Activated B cell treated with CpG ODN at 0.5 μM for 24 hours (primary cell): Measurements from ENCODE around the gene TOMT. TPM values are rescaled to one million over a fixed set of nuclear protein-coding genes. Genes with fewer than 3 reads are reported as not detected.

ENCODE experiments used
- ATAC-seq: fragments of 200-7000 bp; cut with Tn5 transposase; one replicate; pipeline ENCODE4 v1.10.0; 2021; ENCODE audit warnings: low read depth, mild to moderate bottlenecking, moderate library complexity
- CTCF ChIA-PET: fragments of 350-600 bp; sonication (Branson Sonifier 250); formaldehyde crosslinking; loops from one replicate; lab custom pipeline; 2021; ENCODE audit warnings: antibody characterized with exemption; lab: Charles Lee
- POLR2A ChIA-PET: fragments of 350-600 bp; sonication (Branson Sonifier 250); formaldehyde crosslinking; loops from one replicate; lab custom pipeline; 2021; ENCODE audit warnings: antibody characterized with exemption; lab: Charles Lee
- DNase-seq: peaks from one replicate; pipeline ENCODE4 v3.0.0; 2022
- H3K27ac Mint-ChIP-seq: one replicate; pipeline ENCODE4 v1.8.0; 2020; ENCODE audit warnings: mixed read lengths
- H3K27me3 Mint-ChIP-seq: one replicate; pipeline ENCODE4 v1.8.0; 2021; ENCODE audit warnings: mixed read lengths
- H3K36me3 Mint-ChIP-seq: one replicate; pipeline ENCODE4 v1.8.0; 2021; ENCODE audit warnings: low read depth, mixed read lengths
- H3K4me1 Mint-ChIP-seq: one replicate; pipeline ENCODE4 v1.8.0; 2021; ENCODE audit warnings: mixed read lengths
- H3K4me3 Mint-ChIP-seq: one replicate; pipeline ENCODE4 v1.8.0; 2020; ENCODE audit warnings: mild to moderate bottlenecking, mixed read lengths
- H3K9me3 Mint-ChIP-seq: one replicate; pipeline ENCODE4 v1.8.0; 2020; ENCODE audit warnings: mixed read lengths
- CTCF ChIP-seq: fragments of 200-600 bp; IDR thresholded peaks from one replicate; pipeline ENCODE4 v1.8.0; 2022; ENCODE audit warnings: antibody characterized with exemption, mild to moderate bottlenecking
- intact Hi-C: fragments of 100-400 bp; cut with micrococcal nuclease; formaldehyde crosslinking; loops from one replicate; pipeline ENCODE4 v1.15.1; 2024
- total RNA-seq: library from RNA; stranded (reverse); gene quantifications from 2 replicates; pipeline ENCODE4 v1.2.3, GENCODE V29; 2022

The TOMT gene
- total RNA-seq, 1 donor from 2014 or later, result not detected

DNA sequence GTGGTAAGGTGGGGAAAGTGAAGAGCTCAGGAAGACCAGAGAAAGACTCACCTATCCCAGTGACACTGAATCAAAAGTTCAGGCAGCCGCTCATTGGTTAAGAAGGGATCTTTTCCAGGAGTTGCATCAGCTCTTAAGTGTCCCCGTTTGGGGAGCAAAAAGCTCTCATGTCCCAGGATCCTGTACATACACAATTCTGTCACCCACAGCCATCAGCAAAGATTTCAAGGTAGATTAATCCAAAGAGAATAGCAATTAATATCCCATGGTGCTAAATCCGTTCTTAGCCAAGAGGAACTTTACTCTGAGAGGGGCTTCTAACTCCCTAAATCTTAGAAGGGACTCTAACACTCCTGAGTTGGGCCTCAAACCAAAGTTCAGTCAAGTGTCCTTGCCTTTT is 49.1 kb downstream of the TOMT start:
- ChIA-PET CTCF (interaction anchor here (0.8 to 1.0 kb wide), 2 partner anchors 10 to 12 kb away, joined by 3 to 4 read pairs; no protein-coding TSS in a partner anchor), POLR2A (no interaction called here)
- intact Hi-C loops, result no loop called here
- TF ChIP-seq CTCF, result no peak
- Mint-ChIP-seq H3K27ac (no peak overlapping the region), H3K4me1 (no peaks in the 10 kb centered on the region), H3K27me3 (peaks cover 18% of the 10 kb centered on the region), H3K36me3 (no peaks in the 10 kb centered on the region), H3K4me3 (no peak overlapping the region), H3K9me3 (no peaks in the 10 kb centered on the region)
- ATAC-seq, result no peak
- DNase-seq, result no peak

DNA sequence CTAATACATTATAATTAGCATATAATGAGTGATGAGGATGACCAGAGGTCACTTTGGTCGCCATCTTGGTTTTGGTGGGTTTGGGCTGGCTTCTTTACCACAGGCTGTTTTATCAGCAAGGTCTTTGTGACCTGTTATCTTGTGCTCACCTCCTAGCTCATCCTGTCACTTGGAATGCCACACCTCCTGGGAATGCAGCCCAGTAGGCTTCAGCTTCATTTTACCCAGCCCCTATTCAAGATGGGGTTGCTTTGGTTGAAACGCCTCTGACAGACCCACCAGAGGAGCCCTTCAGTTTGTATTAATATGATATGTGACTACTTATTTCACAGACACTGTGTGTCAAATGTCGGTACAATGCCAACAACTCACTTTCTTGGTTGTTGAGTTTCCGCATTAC is 50.0 kb downstream of the TOMT start:
- no peaks in the 10 kb centered on the region for H3K9me3 Mint-ChIP-seq
- no peaks in the 10 kb centered on the region for H3K4me1 Mint-ChIP-seq
- no peaks in the 10 kb centered on the region for H3K36me3 Mint-ChIP-seq
- ATAC-seq (no peak), DNase-seq (no peak)
- ChIA-PET CTCF (interaction anchor here (0.8 kb wide), 1 partner anchor 12 kb away, joined by 3 read pairs; no protein-coding TSS in a partner anchor), POLR2A (no interaction called here)
- peaks cover 23% of the 10 kb centered on the region for H3K27me3 Mint-ChIP-seq
- no peak for TF ChIP-seq CTCF
- no peak overlapping the region for H3K27ac Mint-ChIP-seq
- H3K4me3 Mint-ChIP-seq, result no peak overlapping the region
- intact Hi-C loops, result no loop called here

GRCh38 chr11:72157131-72157530 is 51.4 kb downstream of the TOMT start:
- Mint-ChIP-seq H3K27ac (no peak overlapping the region), H3K36me3 (no peaks in the 10 kb centered on the region), H3K27me3 (peaks cover 26% of the 10 kb centered on the region), H3K4me3 (no peak overlapping the region), H3K9me3 (no peaks in the 10 kb centered on the region), H3K4me1 (no peaks in the 10 kb centered on the region)
- ChIA-PET POLR2A (no interaction called here), CTCF (interaction anchor here (1.0 kb wide), 1 partner anchor 13 kb away, joined by 4 read pairs; no protein-coding TSS in a partner anchor)
- intact Hi-C loops, result no loop called here
- no peak for TF ChIP-seq CTCF
- DNase-seq (no peak), ATAC-seq (no peak)

Other genes starting within 250 kb of the TOMT start
- not detected in 2 replicates for gene DEFB131B, start 227.5 kb upstream of the TOMT start, total RNA-seq
- 18.4 and 20.8 TPM in 2 replicates for gene XNDC1N, start 177.3 kb upstream of the TOMT start, total RNA-seq
- gene RNF121, start 176.9 kb upstream of the TOMT start, total RNA-seq, result 44.4 and 47.4 TPM in 2 replicates
- 26.8 and 27.5 TPM in 2 replicates for gene IL18BP, start 107.0 kb upstream of the TOMT start, total RNA-seq
- 146 and 163 TPM in 2 replicates for gene NUMA1, start 25.4 kb upstream of the TOMT start, total RNA-seq
- 4.1 and 4.5 TPM in 2 replicates for gene LRRC51, start 25.1 kb upstream of the TOMT start, total RNA-seq
- gene LAMTOR1, start 2.6 kb upstream of the TOMT start, total RNA-seq, result 87.2 and 87.6 TPM in 2 replicates
- 44.4 and 56.3 TPM in 2 replicates for gene ANAPC15, start 6.8 kb downstream of the TOMT start, total RNA-seq
- not detected in 2 replicates for gene FOLR3, start 29.8 kb downstream of the TOMT start, total RNA-seq
- gene FOLR1, start 86.2 kb downstream of the TOMT start, total RNA-seq, result not detected in 2 replicates
- gene FOLR2, start 110.9 kb downstream of the TOMT start, total RNA-seq, result 0.67 and 0.76 TPM in 2 replicates
- gene INPPL1, start 118.8 kb downstream of the TOMT start, total RNA-seq, result 107 and 129 TPM in 2 replicates
- not detected in 2 replicates for gene PHOX2A, start 138.3 kb downstream of the TOMT start, total RNA-seq